HAP-1 (cell line): ENCODE results near the gene ANAPC2.

ENCODE experiments used
- DNase-seq, 2 experiments: peaks; one replicate each; pipeline ENCODE4 v3.0.0-alpha.2; 2016 to 2020; ENCODE audit warnings: low spot score in 2 of 2
- H3K27me3 ChIP-seq: fragments of 250-450 bp; sonication (Bioruptor Pico); 2 replicates; pipeline ENCODE4 v1.5.1; 2020; ENCODE audit warnings: low read depth, mild to moderate bottlenecking, moderate library complexity
- H3K36me3 ChIP-seq: fragments of 250-450 bp; sonication (Bioruptor Pico); replicated peaks from 2 replicates; pipeline ENCODE4 v1.5.1; 2020; ENCODE audit warnings: mild to moderate bottlenecking
- H3K4me1 ChIP-seq: fragments of 250-450 bp; sonication (Bioruptor Pico); 2 replicates; pipeline ENCODE4 v1.5.1; 2020; ENCODE audit warnings: mild to moderate bottlenecking
- H3K4me3 ChIP-seq: fragments of 250-450 bp; sonication (Bioruptor Pico); 2 replicates; pipeline ENCODE4 v1.5.1; 2020; ENCODE audit warnings: mild to moderate bottlenecking, moderate library complexity
- H3K9me3 ChIP-seq: fragments of 250-450 bp; sonication (Bioruptor Pico); 2 replicates; pipeline ENCODE4 v1.5.1; 2020; ENCODE audit warnings: mild to moderate bottlenecking, moderate library complexity
- in situ Hi-C: fragments of 300-500 bp; cut with MboI; formaldehyde crosslinking; loops from 3 replicates; pipeline ENCODE4 v1.14.3; 2020; ENCODE audit warnings: low sequenced_read_pairs, inconsistent platforms, mixed read lengths

Gene ANAPC2

GRCh38 chr9:137215196-137215986, 27.0 kb upstream of the ANAPC2 start:
- in situ Hi-C loops = no loop called here
- H3K9me3 ChIP-seq = no peaks in the 10 kb centered on the region
- H3K36me3 ChIP-seq = peaks cover 21% of the 10 kb centered on the region
- no peak overlapping the region for H3K4me3 ChIP-seq
- H3K4me1 ChIP-seq = no peaks in the 10 kb centered on the region
- DNase-seq = no peak
- no peaks in the 10 kb centered on the region for H3K27me3 ChIP-seq

GRCh38 chr9:137214620-137215019, 26.3 kb upstream of the ANAPC2 start:
- DNase-seq = no peak
- Histone ChIP-seq H3K27me3 (no peaks in the 10 kb centered on the region), H3K4me1 (no peaks in the 10 kb centered on the region), H3K4me3 (no peak overlapping the region), H3K9me3 (no peaks in the 10 kb centered on the region), H3K36me3 (peaks cover 24% of the 10 kb centered on the region)
- in situ Hi-C loops = no loop called here

GRCh38 chr9:137213160-137214060, 25.1 kb upstream of the ANAPC2 start:
- Histone ChIP-seq H3K27me3 (no peaks in the 10 kb centered on the region), H3K36me3 (peaks cover 26% of the 10 kb centered on the region), H3K9me3 (no peaks in the 10 kb centered on the region), H3K4me3 (no peak overlapping the region), H3K4me1 (no peaks in the 10 kb centered on the region)
- in situ Hi-C loops = no loop called here
- no peak for DNase-seq

GRCh38 chr9:137212520-137212919, 24.2 kb upstream of the ANAPC2 start:
- Histone ChIP-seq H3K9me3 (no peaks in the 10 kb centered on the region), H3K4me3 (no peak overlapping the region), H3K36me3 (peaks cover 29% of the 10 kb centered on the region), H3K27me3 (no peaks in the 10 kb centered on the region), H3K4me1 (no peaks in the 10 kb centered on the region)
- no peak for DNase-seq
- in situ Hi-C loops = no loop called here

DNA sequence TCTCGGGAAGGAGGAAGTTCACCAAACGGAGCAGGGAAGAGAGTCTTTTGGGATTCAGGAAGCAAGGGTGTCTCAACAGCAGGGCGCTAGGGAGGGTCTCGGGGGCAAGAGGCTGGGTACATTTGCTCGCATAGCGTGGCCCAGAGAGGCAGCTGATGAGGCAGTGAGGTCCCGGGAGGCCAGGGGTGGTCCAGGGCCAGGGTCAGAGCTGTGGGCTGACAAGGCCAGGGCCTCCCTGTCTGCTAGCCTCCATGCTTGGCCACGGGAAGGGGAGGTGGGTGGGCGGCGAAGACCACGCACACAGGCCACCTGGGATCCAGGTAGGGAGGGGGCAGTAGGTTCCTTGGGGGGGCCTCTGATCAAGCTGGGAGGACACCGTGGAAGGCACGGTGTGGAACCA, 23.2 kb upstream of the ANAPC2 start:
- no peak for DNase-seq
- Histone ChIP-seq H3K27me3 (no peaks in the 10 kb centered on the region), H3K36me3 (peaks cover 29% of the 10 kb centered on the region), H3K9me3 (no peaks in the 10 kb centered on the region), H3K4me1 (peaks cover 1% of the 10 kb centered on the region), H3K4me3 (no peak overlapping the region)
- in situ Hi-C loops = no loop called here

GRCh38 chr9:137206602-137207001, 18.2 kb upstream of the ANAPC2 start:
- no peaks in the 10 kb centered on the region for H3K27me3 ChIP-seq
- H3K36me3 ChIP-seq = peaks cover 21% of the 10 kb centered on the region
- peaks cover 21% of the 10 kb centered on the region for H3K4me1 ChIP-seq
- H3K4me3 ChIP-seq = peak overlapping the region; percentile 90
- H3K9me3 ChIP-seq = no peaks in the 10 kb centered on the region
- in situ Hi-C loops = no loop called here
- DNase-seq = no peak

- peak within 1 kb of the TSS; percentile 90 for H3K4me3 ChIP-seq
- DNase-seq = peak; percentile 60 to 95
- no peaks in the 10 kb centered on the region for H3K9me3 ChIP-seq
- no peaks in the 10 kb centered on the region for H3K27me3 ChIP-seq
- peaks cover 23% of the 10 kb centered on the region for H3K4me1 ChIP-seq
- in situ Hi-C loops = no loop called here
- H3K36me3 ChIP-seq = peaks cover 21% of the 10 kb centered on the region
Measured at GRCh38 chr9:137205126-137206069, 17.0 kb upstream of the ANAPC2 start, which contains the start of the genes NDOR1 and TMEM203. TSS of gene NDOR1 (plus strand) at chr9:137205700. CDS start at chr9:137205778, 78 bp downstream. TSS of gene TMEM203 (minus strand) at chr9:137205648. CDS start at chr9:137205414, 234 bp downstream.

GRCh38 chr9:137204731-137205125, 16.4 kb upstream of the ANAPC2 start:
- H3K9me3 ChIP-seq = no peaks in the 10 kb centered on the region
- in situ Hi-C loops = no loop called here
- no peak for DNase-seq
- H3K36me3 ChIP-seq = peaks cover 19% of the 10 kb centered on the region
- no peaks in the 10 kb centered on the region for H3K27me3 ChIP-seq
- H3K4me1 ChIP-seq = peaks cover 23% of the 10 kb centered on the region
- H3K4me3 ChIP-seq = peak overlapping the region; percentile 90

- Histone ChIP-seq H3K4me1 (peaks cover 35% of the 10 kb centered on the region), H3K9me3 (no peaks in the 10 kb centered on the region), H3K4me3 (no peak overlapping the region), H3K36me3 (peaks cover 16% of the 10 kb centered on the region), H3K27me3 (no peaks in the 10 kb centered on the region)
- DNase-seq = no peak
- in situ Hi-C loops = no loop called here
Measured at GRCh38 chr9:137202966-137203365, 14.6 kb upstream of the ANAPC2 start.

GRCh38 chr9:137201205-137201868, 13.0 kb upstream of the ANAPC2 start:
- no peaks in the 10 kb centered on the region for H3K9me3 ChIP-seq
- in situ Hi-C loops = no loop called here
- H3K4me1 ChIP-seq = peaks cover 34% of the 10 kb centered on the region
- DNase-seq = no peak
- H3K27me3 ChIP-seq = no peaks in the 10 kb centered on the region
- peak overlapping the region; percentile 58 for H3K4me3 ChIP-seq
- peaks cover 13% of the 10 kb centered on the region for H3K36me3 ChIP-seq

GRCh38 chr9:137200311-137201204, 12.2 kb upstream of the ANAPC2 start, which contains the start of gene TPRN:
TSS of gene TPRN (minus strand) at chr9:137200741. CDS start at chr9:137200711, 30 bp downstream.
- peaks cover 32% of the 10 kb centered on the region for H3K4me1 ChIP-seq

More at GRCh38 chr9:137200311-137201204, 12.2 kb upstream of the ANAPC2 start, which contains the start of gene TPRN:
- Histone ChIP-seq H3K36me3 (peaks cover 13% of the 10 kb centered on the region; the same call in 1 of the 2 replicates), H3K27me3 (no peaks in the 10 kb centered on the region), H3K9me3 (no peaks in the 10 kb centered on the region), H3K4me3 (peak within 1 kb of the TSS; percentile 58)
- peak; percentile 99 to 100 for DNase-seq
- in situ Hi-C loops = no loop called here
